GM19023 (cell line): ENCODE measurements around the gene DENND2A.

Experiments used
- ATAC-seq: cut with Tn5 transposase; IDR thresholded peaks from one replicate; pipeline ENCODE4 v1.9.1; 2021; ENCODE audit warnings: mild to moderate bottlenecking, moderate library complexity; ENCODE audit not compliant: unreplicated experiment

DENND2A gene

GRCh38 chr7:140476698-140477261 lies 163.8 kb downstream of the DENND2A start:
- ATAC-seq = no peak

- ATAC-seq = no peak
Measured at GRCh38 chr7:140475747-140476333, 164.8 kb downstream of the DENND2A start.
